Naive thymus-derived CD4-positive, alpha-beta T cell (primary cell): ENCODE results near the gene C2CD3. TPM values are rescaled to one million over a fixed set of nuclear protein-coding genes. Genes with fewer than 3 reads are reported as not detected.

Source experiments
- ATAC-seq: fragments of 150-1000 bp; cut with Tn5 transposase; 2 replicates; pipeline ENCODE4 v1.10.0; 2021; ENCODE audit warnings: mild to moderate bottlenecking, moderate library complexity
- CTCF ChIA-PET: fragments of 350-600 bp; sonication (Branson Sonifier 250); formaldehyde crosslinking; loops from one replicate; lab custom pipeline; 2021; ENCODE audit warnings: antibody characterized with exemption; lab: Charles Lee
- POLR2A ChIA-PET: fragments of 350-600 bp; sonication (Branson Sonifier 250); formaldehyde crosslinking; loops from one replicate; lab custom pipeline; 2021; ENCODE audit warnings: antibody characterized with exemption, inconsistent platforms; lab: Charles Lee
- DNase-seq, 9 donors: peaks; one replicate each; pipeline versions ENCODE4 v3.0.0 to v3.0.0-alpha.2; 2020 to 2022; ENCODE audit warnings: mixed read lengths in 1 of 9
- H3K27ac ChIP-seq: one replicate; pipeline ENCODE4 v1.7.0; 2013; ENCODE audit warnings: mild to moderate bottlenecking, low read depth, low read length, moderate library complexity
- H3K27me3 ChIP-seq, 2 donors: one replicate each; pipeline ENCODE4 v1.7.0; 2013; ENCODE audit warnings: low read length in 2 of 2, mild to moderate bottlenecking in 2 of 2, moderate library complexity in 2 of 2; ENCODE audit not compliant: control insufficient read depth in 2 of 2, insufficient read depth in 2 of 2
- H3K36me3 ChIP-seq, 3 experiments: 1 replicate in 2 of 3; 2 replicates in 1 of 3; pipeline ENCODE4 v1.7.0; 2013; ENCODE audit warnings: low read length in 3 of 3, mild to moderate bottlenecking in 3 of 3, moderate library complexity in 1 of 3; ENCODE audit not compliant: insufficient read depth in 3 of 3, control insufficient read depth in 2 of 3
- H3K4me1 ChIP-seq, 2 donors: one replicate each; pipeline ENCODE4 v1.7.0; 2013; ENCODE audit warnings: low read length in 2 of 2, mild to moderate bottlenecking in 2 of 2, moderate library complexity in 1 of 2; ENCODE audit not compliant: control insufficient read depth in 2 of 2, insufficient read depth in 2 of 2
- H3K4me3 ChIP-seq: 2 replicates; pipeline ENCODE4 v1.7.0; 2013; ENCODE audit warnings: mild to moderate bottlenecking, low read length
- H3K9me3 ChIP-seq, 3 experiments: 1 replicate in 2 of 3; 2 replicates in 1 of 3; pipeline ENCODE4 v1.7.0; 2013; ENCODE audit warnings: low read length in 3 of 3; ENCODE audit not compliant: control insufficient read depth in 2 of 3
- H3K27ac Mint-ChIP-seq, 9 donors: one replicate each; pipeline ENCODE4 v1.8.0; 2020 to 2022; ENCODE audit warnings: mixed read lengths in 9 of 9, mild to moderate bottlenecking in 8 of 9, moderate library complexity in 5 of 9, inconsistent platforms in 2 of 9
- H3K27me3 Mint-ChIP-seq, 5 donors: one replicate each; pipeline ENCODE4 v1.8.0; 2021 to 2022; ENCODE audit warnings: mixed read lengths in 5 of 5, mild to moderate bottlenecking in 1 of 5
- H3K36me3 Mint-ChIP-seq, 5 donors: one replicate each; pipeline ENCODE4 v1.8.0; 2020 to 2022; ENCODE audit warnings: mixed read lengths in 5 of 5, mild to moderate bottlenecking in 3 of 5, inconsistent platforms in 1 of 5
- H3K4me1 Mint-ChIP-seq, 7 donors: one replicate each; pipeline ENCODE4 v1.8.0; 2020 to 2022; ENCODE audit warnings: mixed read lengths in 7 of 7, mild to moderate bottlenecking in 3 of 7, inconsistent platforms in 1 of 7
- H3K4me3 Mint-ChIP-seq, 10 donors: one replicate each; pipeline ENCODE4 v1.8.0; 2020 to 2022; ENCODE audit warnings: mild to moderate bottlenecking in 10 of 10, mixed read lengths in 10 of 10, moderate library complexity in 6 of 10, inconsistent platforms in 2 of 10
- H3K9me3 Mint-ChIP-seq, 11 donors: one replicate each; pipeline ENCODE4 v1.8.0; 2020 to 2022; ENCODE audit warnings: mixed read lengths in 11 of 11, mild to moderate bottlenecking in 4 of 11, inconsistent platforms in 1 of 11, moderate library complexity in 1 of 11
- intact Hi-C, 2 donors: fragments of 100-400 bp; cut with micrococcal nuclease; formaldehyde crosslinking; loops; one replicate each; pipeline ENCODE4 v1.15.1; 2023
- polyA plus RNA-seq, 2 donors: library from polyadenylated mRNA; unstranded; fragments of 300-500 nt; fragmentation: Illumina TruSeq; gene quantifications; one replicate each; pipeline ENCODE4 v1.2.3, GENCODE V29; 2021
- total RNA-seq, 6 experiments: library from RNA in 5 of 6; stranded (reverse) in 5 of 6; gene quantifications; 1 replicate in 5 of 6; 2 replicates in 1 of 6; pipeline ENCODE4 v1.2.3 and lab custom pipeline; 2021 to 2026

C2CD3 gene
- total and polyA plus RNA-seq, 7 experiments from 2014 or later: 8.0 to 42.5 (median 34.6) TPM

DNA sequence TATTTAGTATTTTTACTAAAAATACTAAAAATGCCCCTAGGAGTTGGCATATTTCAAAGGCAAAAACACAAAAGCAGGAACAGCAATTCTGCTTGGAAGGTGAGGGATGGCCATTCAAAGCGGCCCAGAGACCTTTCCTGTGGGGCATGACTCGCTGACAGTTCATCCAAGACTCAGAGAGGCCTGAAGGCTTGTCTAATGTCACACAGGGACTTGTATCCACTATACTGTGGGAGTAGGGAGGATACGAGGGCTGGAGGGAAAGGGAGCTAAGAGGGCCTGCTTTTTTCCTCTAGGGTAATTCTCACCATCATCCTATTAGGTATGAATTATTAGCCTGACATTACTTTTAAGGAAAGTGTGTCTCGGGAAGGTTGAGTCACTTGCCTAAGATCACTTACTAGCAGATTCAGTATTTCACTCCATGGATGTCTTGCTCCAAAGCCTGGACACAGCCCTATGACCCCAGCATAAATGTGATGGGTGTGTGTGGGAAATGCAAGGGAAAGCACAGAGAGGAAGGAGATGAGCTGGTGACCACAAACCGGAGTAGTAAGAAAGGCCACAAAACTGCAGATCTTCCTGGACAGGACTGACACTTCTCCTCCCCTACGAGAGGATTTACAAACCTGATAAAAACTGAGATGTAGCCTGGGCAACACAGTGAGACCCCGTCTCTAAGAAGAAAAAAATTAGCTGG, 145.2 kb downstream of the C2CD3 start:
- Mint-ChIP-seq H3K36me3 (peaks cover 30 to 50% (median 43%) of the 10 kb centered on the region in 5 donors), H3K4me1 (peaks cover 8 to 43% (median 20%) of the 10 kb centered on the region in 7 donors), H3K27me3 (no peaks in the 10 kb centered on the region), H3K27ac (peak overlapping the region in 3 of 9 donors; percentile 34 to 76 (median 42)), H3K4me3 (peak overlapping the region in 1 of 10 donors; percentile 41), H3K9me3 (no peaks in the 10 kb centered on the region)
- CTCF ChIA-PET: interaction anchor here (0.8 kb wide), 1 partner anchor 28 kb away, joined by 3 read pairs; no protein-coding TSS in a partner anchor
- Histone ChIP-seq H3K27me3 (no peaks in the 10 kb centered on the region), H3K9me3 (no peaks in the 10 kb centered on the region), H3K4me3 (no peak overlapping the region), H3K4me1 (peaks cover 0 to 10% of the 10 kb centered on the region in 2 donors), H3K36me3 (no peaks in the 10 kb centered on the region), H3K27ac (no peak overlapping the region)
- POLR2A ChIA-PET: interaction anchor here (1.4 to 2.3 kb wide), 2 partner anchors 14 to 47 kb away, joined by 3 to 6 read pairs; no protein-coding TSS in a partner anchor
- intact Hi-C loops: no loop called here
- DNase-seq (no peak), ATAC-seq (peak; percentile 73)

DNA sequence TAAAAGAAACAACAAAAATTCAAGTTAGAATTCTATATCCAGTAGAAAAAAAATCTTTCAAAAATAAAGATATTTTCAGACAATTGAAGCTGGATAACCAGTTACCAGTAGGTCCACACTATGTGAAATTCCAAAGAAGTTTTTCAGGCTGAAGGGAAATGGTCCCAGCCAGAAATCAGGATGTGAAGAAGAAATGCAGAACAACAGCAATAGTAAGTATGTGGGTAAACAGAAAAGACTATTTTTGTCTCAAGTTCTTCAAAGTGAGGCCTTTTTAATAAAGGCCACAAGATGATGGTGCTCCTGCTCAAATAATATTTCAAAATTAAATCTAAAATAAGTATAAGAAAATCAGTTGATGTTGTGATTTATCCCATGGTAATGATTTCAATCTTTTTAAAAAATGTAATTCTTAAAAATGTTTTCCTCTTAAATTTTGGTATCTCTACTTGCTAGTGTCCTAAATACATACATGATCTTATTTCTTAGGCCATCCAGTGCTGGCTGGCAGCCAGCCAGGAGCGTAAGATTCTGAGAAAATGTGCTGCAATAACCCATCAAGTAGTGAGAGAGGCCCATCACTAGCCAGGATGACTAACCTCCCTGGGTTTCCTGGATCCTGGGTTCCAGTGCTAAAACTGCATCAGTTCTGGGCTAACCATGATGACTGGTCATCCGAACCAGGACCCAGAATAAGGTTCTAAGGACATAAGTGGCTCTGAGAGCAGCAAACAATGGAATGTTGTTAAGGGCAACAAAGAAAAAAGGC, 146.4 kb downstream of the C2CD3 start:
- Histone ChIP-seq H3K9me3 (no peaks in the 10 kb centered on the region), H3K4me1 (peaks cover 6 to 16% of the 10 kb centered on the region in 2 donors), H3K36me3 (no peaks in the 10 kb centered on the region), H3K4me3 (no peak overlapping the region), H3K27ac (no peak overlapping the region), H3K27me3 (no peaks in the 10 kb centered on the region)
- ChIA-PET CTCF (no interaction called here), POLR2A (no interaction called here)
- intact Hi-C loops: no loop called here
- DNase-seq: no peak
- H3K4me1 Mint-ChIP-seq: peaks cover 3 to 34% (median 13%) of the 10 kb centered on the region in 7 donors
- H3K36me3 Mint-ChIP-seq: peaks cover 28 to 47% (median 40%) of the 10 kb centered on the region in 5 donors
- no peak overlapping the region for H3K4me3 Mint-ChIP-seq
- H3K27me3 Mint-ChIP-seq: no peaks in the 10 kb centered on the region
- no peaks in the 10 kb centered on the region for H3K9me3 Mint-ChIP-seq
- peak overlapping the region in 2 of 9 donors; percentile 42 to 57 for H3K27ac Mint-ChIP-seq
- no peak for ATAC-seq

DNA sequence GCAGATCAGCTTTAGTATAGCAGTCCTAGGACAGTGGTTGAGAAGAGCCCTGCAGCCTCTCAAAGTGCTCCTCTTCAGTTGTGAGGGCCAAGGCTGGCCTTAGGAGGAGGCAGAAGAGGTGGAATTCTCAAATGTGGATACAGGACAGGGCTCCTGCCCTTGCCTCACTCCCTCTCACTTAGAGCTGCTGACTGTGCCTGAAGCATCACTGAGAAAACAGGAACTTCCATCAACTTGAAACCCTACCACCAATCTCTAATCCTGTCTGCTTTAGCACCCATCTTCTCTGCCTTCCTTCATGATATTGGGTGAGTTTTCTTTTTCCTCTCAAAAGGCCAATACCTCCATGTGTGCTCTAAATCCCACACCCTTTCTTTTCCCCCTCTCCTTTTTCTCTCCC, 147.5 kb downstream of the C2CD3 start:
- Mint-ChIP-seq H3K27me3 (no peaks in the 10 kb centered on the region), H3K9me3 (no peaks in the 10 kb centered on the region), H3K27ac (peak overlapping the region in 2 of 9 donors; percentile 23 to 52), H3K4me1 (peaks cover 10 to 31% (median 17%) of the 10 kb centered on the region in 7 donors), H3K36me3 (peaks cover 18 to 36% (median 33%) of the 10 kb centered on the region in 5 donors), H3K4me3 (no peak overlapping the region)
- ChIA-PET POLR2A (interaction anchor here (14.0 kb wide), 1 partner anchor 52 kb away, joined by 171 read pairs; no protein-coding TSS in a partner anchor), CTCF (interaction anchor here (0.7 kb wide), 1 partner anchor 63 kb away, joined by 4 read pairs; no protein-coding TSS in a partner anchor)
- Histone ChIP-seq H3K27ac (no peak overlapping the region), H3K36me3 (no peaks in the 10 kb centered on the region), H3K27me3 (no peaks in the 10 kb centered on the region), H3K4me1 (peaks cover 6 to 24% of the 10 kb centered on the region in 2 donors), H3K4me3 (no peak overlapping the region), H3K9me3 (no peaks in the 10 kb centered on the region)
- ATAC-seq: no peak
- intact Hi-C loops: no loop called here
- DNase-seq: no peak

DNA sequence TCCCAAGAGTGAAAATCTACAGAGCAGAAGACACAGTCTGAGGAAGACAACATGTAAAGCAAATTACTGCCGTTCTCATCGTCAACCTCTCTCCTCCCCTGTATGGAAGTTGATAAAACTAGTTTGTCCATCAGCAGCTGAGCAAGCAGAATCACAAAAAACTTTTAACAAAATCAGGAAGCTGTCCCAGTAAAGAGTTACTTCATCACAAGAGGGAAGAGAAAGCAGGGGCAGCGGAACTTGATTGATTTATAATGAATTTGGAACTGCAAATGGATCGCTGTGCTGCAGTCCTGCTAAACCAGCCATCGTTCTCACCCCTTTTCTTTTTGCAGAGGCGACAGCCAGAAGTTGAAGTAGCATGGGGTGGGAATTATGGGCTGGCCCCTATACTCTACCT, 148.3 kb downstream of the C2CD3 start:
- no peaks in the 10 kb centered on the region for H3K9me3 Mint-ChIP-seq
- no peaks in the 10 kb centered on the region for H3K9me3 ChIP-seq
- no peak overlapping the region for H3K27ac Mint-ChIP-seq
- H3K36me3 Mint-ChIP-seq: peaks cover 13 to 35% (median 30%) of the 10 kb centered on the region in 5 donors
- ChIA-PET POLR2A (interaction anchor here (0.6 to 14.0 kb wide), 3 partner anchors 19 to 51 kb away, joined by 3 to 171 read pairs (median 3); no protein-coding TSS in a partner anchor), CTCF (no interaction called here)
- peaks cover 6 to 24% of the 10 kb centered on the region in 2 donors for H3K4me1 ChIP-seq
- no peak overlapping the region for H3K27ac ChIP-seq
- intact Hi-C loops: no loop called here
- H3K36me3 ChIP-seq: no peaks in the 10 kb centered on the region
- H3K4me3 ChIP-seq: no peak overlapping the region
- no peak overlapping the region for H3K4me3 Mint-ChIP-seq
- no peak for ATAC-seq
- no peaks in the 10 kb centered on the region for H3K27me3 Mint-ChIP-seq
- no peaks in the 10 kb centered on the region for H3K27me3 ChIP-seq
- peaks cover 10 to 33% (median 16%) of the 10 kb centered on the region in 7 donors for H3K4me1 Mint-ChIP-seq
- DNase-seq: no peak

DNA sequence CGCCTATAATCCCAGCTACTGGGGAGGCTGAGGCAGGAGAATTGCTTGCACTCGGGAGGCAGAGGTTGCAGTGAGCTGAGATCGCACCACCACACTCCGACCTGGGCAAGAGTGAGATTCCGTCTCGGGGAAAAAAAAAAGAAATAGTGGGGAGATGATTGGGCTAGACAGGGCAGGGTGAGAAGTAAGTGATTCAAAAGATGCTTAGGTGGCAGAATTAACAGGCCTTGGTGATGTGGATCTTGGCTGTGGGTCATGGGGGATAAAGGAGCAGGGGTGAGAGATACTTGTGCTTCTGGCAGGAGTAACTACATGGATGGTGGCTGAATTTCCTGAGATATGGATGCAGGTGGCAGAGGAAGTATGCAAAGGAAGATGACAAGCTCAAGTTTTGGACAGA, 148.8 kb downstream of the C2CD3 start:
- no peak for ATAC-seq
- intact Hi-C loops: no loop called here
- H3K27me3 Mint-ChIP-seq: no peaks in the 10 kb centered on the region
- H3K36me3 Mint-ChIP-seq: peaks cover 13 to 38% (median 33%) of the 10 kb centered on the region in 5 donors
- CTCF ChIA-PET: interaction anchor here (0.8 to 1.1 kb wide), 2 partner anchors 20 to 25 kb away, joined by 3 to 4 read pairs; no protein-coding TSS in a partner anchor
- Histone ChIP-seq H3K9me3 (no peaks in the 10 kb centered on the region), H3K36me3 (no peaks in the 10 kb centered on the region), H3K27ac (no peak overlapping the region), H3K27me3 (no peaks in the 10 kb centered on the region), H3K4me1 (peaks cover 6 to 24% of the 10 kb centered on the region in 2 donors), H3K4me3 (no peak overlapping the region)
- peaks cover 15 to 36% (median 21%) of the 10 kb centered on the region in 7 donors for H3K4me1 Mint-ChIP-seq
- H3K9me3 Mint-ChIP-seq: no peaks in the 10 kb centered on the region
- H3K27ac Mint-ChIP-seq: no peak overlapping the region
- no peak for DNase-seq
- POLR2A ChIA-PET: interaction anchor here (1.1 to 14.0 kb wide), 2 partner anchors 27 to 51 kb away, joined by 3 to 171 read pairs; no protein-coding TSS in a partner anchor
- no peak overlapping the region for H3K4me3 Mint-ChIP-seq

DNA sequence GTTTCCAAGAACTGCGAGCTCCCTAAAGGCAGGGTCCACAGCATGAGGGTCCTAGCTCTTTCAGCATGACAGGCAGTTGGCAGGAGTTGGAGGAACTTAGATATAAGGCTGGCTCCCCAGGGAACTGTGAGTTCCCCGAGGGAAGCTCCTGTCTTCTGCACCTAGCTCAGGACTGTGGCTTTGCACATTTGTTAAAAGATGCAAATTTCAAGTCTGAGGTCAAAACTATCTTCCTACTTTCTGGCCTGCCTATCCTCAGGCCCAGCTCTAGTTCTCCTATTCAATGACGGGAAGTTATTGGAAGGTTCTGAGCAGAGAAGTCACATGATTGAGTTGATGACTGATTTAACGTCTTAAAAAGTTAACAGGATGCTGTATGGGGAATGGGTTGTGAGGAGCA, 150.3 kb downstream of the C2CD3 start:
- no peak overlapping the region for H3K4me3 ChIP-seq
- no peaks in the 10 kb centered on the region for H3K9me3 ChIP-seq
- ChIA-PET POLR2A (interaction anchor here (1.2 to 14.0 kb wide), 5 partner anchors 10 to 59 kb away, joined by 3 to 171 read pairs (median 7); no protein-coding TSS in a partner anchor), CTCF (interaction anchor here (0.7 to 1.3 kb wide), 3 partner anchors 8 to 57 kb away, joined by 3 to 6 read pairs (median 3); no protein-coding TSS in a partner anchor)
- H3K4me3 Mint-ChIP-seq: no peak overlapping the region
- no peak for DNase-seq
- no peak overlapping the region for H3K27ac Mint-ChIP-seq
- no peak overlapping the region for H3K27ac ChIP-seq
- peak; percentile 57 for ATAC-seq
- no peaks in the 10 kb centered on the region for H3K27me3 ChIP-seq
- peaks cover 0 to 3% (median 0%) of the 10 kb centered on the region in 11 donors for H3K9me3 Mint-ChIP-seq
- no peaks in the 10 kb centered on the region for H3K27me3 Mint-ChIP-seq
- intact Hi-C loops: loop anchor here in 1 of 2 donors (1.0 kb wide), 1 partner anchor 8 kb away; no protein-coding TSS in a partner anchor
- H3K36me3 ChIP-seq: peaks cover 0 to 4% (median 0%) of the 10 kb centered on the region in 3 experiments
- peaks cover 12 to 42% (median 34%) of the 10 kb centered on the region in 5 donors for H3K36me3 Mint-ChIP-seq
- H3K4me1 ChIP-seq: peaks cover 15 to 29% of the 10 kb centered on the region in 2 donors
- H3K4me1 Mint-ChIP-seq: peaks cover 21 to 39% (median 34%) of the 10 kb centered on the region in 7 donors
